HEK293 (cell line): ENCODE data around the gene TMEM272.

Experiments used
- CTCF ChIA-PET: fragments of 350-600 bp; formaldehyde crosslinking; extraction: SDS; loops from one replicate; lab custom pipeline; 2021; ENCODE audit warnings: antibody characterized with exemption; lab: Yijun Ruan, JAX
- POLR2A ChIA-PET: fragments of 300-600 bp; formaldehyde crosslinking; extraction: SDS; loops from one replicate; lab custom pipeline; 2020; ENCODE audit warnings: antibody characterized with exemption, inconsistent platforms; lab: Yijun Ruan, JAX
- H3K27ac ChIP-seq: fragments of 200-500 bp; sonication (Bioruptor generic); 2 replicates; pipeline ENCODE4 v1.5.1; 2014; ENCODE audit warnings: low read depth, low read length, control low read depth, inconsistent platforms; ENCODE audit errors: extremely low read depth
- H3K36me3 ChIP-seq, 2 experiments: fragments of 200-500 bp in 1 of 2; sonication (Bioruptor generic) in 1 of 2; 1 replicate in 1 of 2; 2 replicates in 1 of 2; pipeline ENCODE4 v1.5.1; 2014 to 2017; ENCODE audit warnings: inconsistent platforms in 2 of 2, low read length in 2 of 2; ENCODE audit not compliant: control insufficient read depth in 2 of 2, insufficient read depth in 1 of 2
- H3K4me1 ChIP-seq: fragments of 200-500 bp; sonication (Bioruptor generic); 2 replicates; pipeline ENCODE4 v1.5.1; 2014; ENCODE audit warnings: mild to moderate bottlenecking, low read length, inconsistent platforms; ENCODE audit not compliant: control insufficient read depth, insufficient read depth
- H3K4me3 ChIP-seq: 2 replicates; pipeline ENCODE4 v1.5.1; 2011; ENCODE audit warnings: low read depth, mild to moderate bottlenecking, control low read depth, low read length, moderate library complexity
- H3K9me3 ChIP-seq: fragments of 200-500 bp; sonication (Bioruptor generic); 2 replicates; pipeline ENCODE4 v1.5.1; 2014; ENCODE audit warnings: low read depth, low read length, inconsistent platforms; ENCODE audit not compliant: control insufficient read depth, insufficient read depth
- ATF2 ChIP-seq: fragments of 450-650 bp; formaldehyde crosslinking; IDR thresholded peaks from 2 replicates; pipeline ENCODE4 v1.5.1; 2016; ENCODE audit warnings: missing biosample characterization, missing genetic modification characterization, low read depth
- BCL11A ChIP-seq: fragments of 450-650 bp; formaldehyde crosslinking; IDR thresholded peaks from 2 replicates; pipeline ENCODE4 v1.5.1; 2016; ENCODE audit warnings: low read depth, missing biosample characterization, missing genetic modification characterization
- EGR2 ChIP-seq: fragments of 450-650 bp; formaldehyde crosslinking; IDR thresholded peaks from 2 replicates; pipeline ENCODE4 v1.5.1; 2016; ENCODE audit warnings: low read depth, missing biosample characterization, missing genetic modification characterization
- FEZF1 ChIP-seq: fragments of 450-650 bp; formaldehyde crosslinking; IDR thresholded peaks from 2 replicates; pipeline ENCODE4 v1.5.1; 2016; ENCODE audit warnings: missing biosample characterization, missing genetic modification characterization
- HOXA7 ChIP-seq: sonication (generic); formaldehyde crosslinking; IDR thresholded peaks from 2 replicates; pipeline ENCODE4 v1.8.1; 2022; ENCODE audit warnings: missing genetic modification reagents, borderline replicate concordance
- PRDM1 ChIP-seq: fragments of 450-650 bp; formaldehyde crosslinking; IDR thresholded peaks from 2 replicates; pipeline ENCODE4; 2016; ENCODE audit warnings: missing biosample characterization, missing genetic modification characterization
- SCRT1 ChIP-seq: fragments of 450-650 bp; formaldehyde crosslinking; IDR thresholded peaks from 2 replicates; pipeline ENCODE4 v1.5.1; 2016; ENCODE audit warnings: missing biosample characterization, missing genetic modification characterization, borderline replicate concordance
- ZEB2 ChIP-seq: fragments of 450-650 bp; formaldehyde crosslinking; IDR thresholded peaks from 2 replicates; pipeline ENCODE4 v1.5.1; 2016; ENCODE audit warnings: missing biosample characterization, missing genetic modification characterization
- ZNF148 ChIP-seq: fragments of 450-650 bp; formaldehyde crosslinking; IDR thresholded peaks from 2 replicates; pipeline ENCODE4 v1.5.0; 2017; ENCODE audit warnings: missing biosample characterization, missing genetic modification characterization, borderline replicate concordance
- ZNF16 ChIP-seq: fragments of 450-650 bp; formaldehyde crosslinking; IDR thresholded peaks from 2 replicates; pipeline ENCODE4 v1.5.1; 2016; ENCODE audit warnings: low read depth, missing biosample characterization, missing genetic modification characterization
- ZNF169 ChIP-seq: fragments of 450-650 bp; formaldehyde crosslinking; IDR thresholded peaks from 2 replicates; pipeline ENCODE4 v1.5.1; 2016; ENCODE audit warnings: missing biosample characterization, missing genetic modification characterization
- ZNF184 ChIP-seq: fragments of 450-650 bp; IDR thresholded peaks from 2 replicates; pipeline ENCODE4 v1.5.1; 2018; ENCODE audit warnings: missing biosample characterization, mild to moderate bottlenecking, missing genetic modification characterization
- ZNF202 ChIP-seq: fragments of 450-650 bp; formaldehyde crosslinking; IDR thresholded peaks from 2 replicates; pipeline ENCODE4 v1.5.1; 2016; ENCODE audit warnings: missing biosample characterization, missing genetic modification characterization, borderline replicate concordance
- ZNF223 ChIP-seq: fragments of 450-650 bp; formaldehyde crosslinking; IDR thresholded peaks from 2 replicates; pipeline ENCODE4 v1.5.1; 2016; ENCODE audit warnings: missing biosample characterization, missing genetic modification characterization
- ZNF354C ChIP-seq: fragments of 450-650 bp; formaldehyde crosslinking; IDR thresholded peaks from 2 replicates; pipeline ENCODE4 v1.5.1; 2016; ENCODE audit warnings: missing biosample characterization, missing genetic modification characterization, low read depth, borderline replicate concordance
- ZNF530 ChIP-seq: fragments of 450-650 bp; formaldehyde crosslinking; IDR thresholded peaks from 2 replicates; pipeline ENCODE4 v1.5.1; 2016; ENCODE audit warnings: low read depth, missing biosample characterization, missing genetic modification characterization
- ZNF623 ChIP-seq: fragments of 450-650 bp; formaldehyde crosslinking; IDR thresholded peaks from 2 replicates; pipeline ENCODE4 v1.5.1; 2016; ENCODE audit warnings: missing biosample characterization, missing genetic modification characterization
- TF ChIP-seq, protein P1 (sequence below): fragments of 450-650 bp; IDR thresholded peaks from 2 replicates; pipeline ENCODE4 v1.5.1; 2018; ENCODE audit warnings: missing biosample characterization, mild to moderate bottlenecking, missing genetic modification characterization
- TF ChIP-seq, protein P2 (sequence below): fragments of 450-650 bp; formaldehyde crosslinking; IDR thresholded peaks from 2 replicates; pipeline ENCODE4 v1.5.1; 2016; ENCODE audit warnings: missing biosample characterization, missing genetic modification characterization

Gene TMEM272

GRCh38 chr13:51856027-51856736 is 11.2 kb upstream of the TMEM272 start:
- CTCF ChIA-PET, result no interaction called here
- H3K4me3 ChIP-seq, result no peak overlapping the region

More at GRCh38 chr13:51856027-51856736, 11.2 kb upstream of the TMEM272 start:
- TF ChIP-seq ZNF202 (tag by site-specific recombination) (no peak), ZEB2 (tag by site-specific recombination) (no peak), SCRT1 (no peak), ZNF223 (tag by site-specific recombination) (no peak), ZNF169 (tag by site-specific recombination) (no peak), ATF2 (tag by site-specific recombination) (no peak), ZNF148 (tag by site-specific recombination) (no peak), EGR2 (tag by site-specific recombination) (no peak), HOXA7 (CRISPR knock-in tag) (no peak), BCL11A (tag by site-specific recombination) (no peak), ZNF16 (tag by site-specific recombination) (no peak), ZNF623 (tag by site-specific recombination) (no peak), FEZF1 (tag by site-specific recombination) (no peak), ZNF530 (tag by site-specific recombination) (no peak), ZNF354C (tag by site-specific recombination) (no peak), ZNF184 (no peak), PRDM1 (tag by site-specific recombination) (no peak)
- TF ChIP-seq, protein P1, sequence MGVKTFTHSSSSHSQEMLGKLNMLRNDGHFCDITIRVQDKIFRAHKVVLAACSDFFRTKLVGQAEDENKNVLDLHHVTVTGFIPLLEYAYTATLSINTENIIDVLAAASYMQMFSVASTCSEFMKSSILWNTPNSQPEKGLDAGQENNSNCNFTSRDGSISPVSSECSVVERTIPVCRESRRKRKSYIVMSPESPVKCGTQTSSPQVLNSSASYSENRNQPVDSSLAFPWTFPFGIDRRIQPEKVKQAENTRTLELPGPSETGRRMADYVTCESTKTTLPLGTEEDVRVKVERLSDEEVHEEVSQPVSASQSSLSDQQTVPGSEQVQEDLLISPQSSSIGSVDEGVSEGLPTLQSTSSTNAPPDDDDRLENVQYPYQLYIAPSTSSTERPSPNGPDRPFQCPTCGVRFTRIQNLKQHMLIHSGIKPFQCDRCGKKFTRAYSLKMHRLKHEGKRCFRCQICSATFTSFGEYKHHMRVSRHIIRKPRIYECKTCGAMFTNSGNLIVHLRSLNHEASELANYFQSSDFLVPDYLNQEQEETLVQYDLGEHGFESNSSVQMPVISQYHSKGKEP (tag by site-specific recombination), result no peak
- TF ChIP-seq, protein P2, sequence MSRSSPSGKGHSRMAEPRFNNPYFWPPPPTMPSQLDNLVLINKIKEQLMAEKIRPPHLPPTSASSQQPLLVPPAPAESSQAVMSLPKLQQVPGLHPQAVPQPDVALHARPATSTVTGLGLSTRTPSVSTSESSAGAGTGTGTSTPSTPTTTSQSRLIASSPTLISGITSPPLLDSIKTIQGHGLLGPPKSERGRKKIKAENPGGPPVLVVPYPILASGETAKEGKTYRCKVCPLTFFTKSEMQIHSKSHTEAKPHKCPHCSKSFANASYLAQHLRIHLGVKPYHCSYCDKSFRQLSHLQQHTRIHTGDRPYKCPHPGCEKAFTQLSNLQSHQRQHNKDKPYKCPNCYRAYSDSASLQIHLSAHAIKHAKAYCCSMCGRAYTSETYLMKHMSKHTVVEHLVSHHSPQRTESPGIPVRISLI, result no peak
- Histone ChIP-seq H3K9me3 (no peaks in the 10 kb centered on the region), H3K27ac (no peak overlapping the region), H3K36me3 (no peaks in the 10 kb centered on the region), H3K4me1 (no peaks in the 10 kb centered on the region)
- POLR2A ChIA-PET, result no interaction called here
